Activated T-cell treated with anti-CD3 and anti-CD28 coated beads, Interleukin-2, amount 50 U/mL, for 48 hours (primary cell): Measurements from ENCODE around the gene YRDC.
"Not testable (repeated sequence)": the region's sequence is repeated elsewhere in the genome, so short reads cannot be mapped to it uniquely, and the experiment has no call there.

Source experiments
- DNase-seq, 2 experiments: peaks; one replicate each; pipeline ENCODE4 v3.0.0-alpha.2; 2020

YRDC gene

GRCh38 chr1:37817481-37817880 lies 9.5 kb upstream of the YRDC start:
- no peak for DNase-seq

GRCh38 chr1:37814252-37814651 lies 6.2 kb upstream of the YRDC start:
- no peak for DNase-seq

GRCh38 chr1:37813529-37814145 lies 5.6 kb upstream of the YRDC start:
- no peak for DNase-seq

- peak; percentile 72 to 78 for DNase-seq
These were observed 3.1 kb upstream of the YRDC start for GRCh38 chr1:37811027-37811655.

- no peak for DNase-seq
These were observed 1.9 kb upstream of the YRDC start for GRCh38 chr1:37809942-37810341.

- DNase-seq: no peak
These were observed 636 bp upstream of the YRDC start for GRCh38 chr1:37808369-37809319.

GRCh38 chr1:37807220-37807554 lies 821 bp downstream of the YRDC start:
- DNase-seq: no peak

GRCh38 chr1:37802439-37802838 lies 5.6 kb downstream of the YRDC start:
- no peak for DNase-seq

- no peak for DNase-seq
These were observed 10.2 kb downstream of the YRDC start for GRCh38 chr1:37797750-37798345.

- peak; percentile 67 to 73 for DNase-seq
These were observed 12.5 kb downstream of the YRDC start for GRCh38 chr1:37795340-37796125.

GRCh38 chr1:37794372-37795339 lies 13.4 kb downstream of the YRDC start:
- no peak for DNase-seq

GRCh38 chr1:37793773-37794371 lies 14.1 kb downstream of the YRDC start, which contains the start of gene MANEAL:
TSS of gene MANEAL (plus strand) at chr1:37793847. CDS start at chr1:37794183, 336 bp downstream.
- DNase-seq: peak; percentile 49 to 58

- no peak for DNase-seq
These were observed 14.9 kb downstream of the YRDC start for GRCh38 chr1:37792943-37793686.

- no peak for DNase-seq
These were observed 25.5 kb downstream of the YRDC start for GRCh38 chr1:37782491-37782890.

- DNase-seq: no peak
These were observed 29.4 kb downstream of the YRDC start for GRCh38 chr1:37778654-37779053.

- DNase-seq: peak in 1 of 2 experiments; percentile 41
These were observed 31.0 kb downstream of the YRDC start for GRCh38 chr1:37776946-37777516.

GRCh38 chr1:37771440-37771839 lies 36.6 kb downstream of the YRDC start:
- DNase-seq: not testable (repeated sequence)

GRCh38 chr1:37767488-37767887 lies 40.5 kb downstream of the YRDC start:
- DNase-seq: no peak

GRCh38 chr1:37765916-37766664 lies 41.9 kb downstream of the YRDC start:
- peak; percentile 50 to 60 for DNase-seq
